Nephron (organoid): ENCODE results near the gene GYS1.

Source experiments
- H3K27ac Mint-ChIP-seq, 3 experiments: 2 replicates each; pipeline ENCODE4 v1.8.0; 2020; ENCODE audit warnings: mixed read lengths in 3 of 3, mild to moderate bottlenecking in 2 of 3, moderate library complexity in 1 of 3
- H3K27me3 Mint-ChIP-seq: 2 replicates; pipeline ENCODE4 v1.8.0; 2021; ENCODE audit warnings: low read depth, mild to moderate bottlenecking, moderate library complexity, mixed read lengths
- H3K36me3 Mint-ChIP-seq: 2 replicates; pipeline ENCODE4 v1.8.0; 2020; ENCODE audit warnings: low read depth, mixed read lengths
- H3K4me1 Mint-ChIP-seq: 2 replicates; pipeline ENCODE4 v1.8.0; 2020; ENCODE audit warnings: mixed read lengths
- H3K4me3 Mint-ChIP-seq, 3 experiments: 2 replicates each; pipeline ENCODE4 v1.8.0; 2020; ENCODE audit warnings: mild to moderate bottlenecking in 3 of 3, mixed read lengths in 3 of 3, moderate library complexity in 2 of 3
- H3K9me3 Mint-ChIP-seq: 2 replicates; pipeline ENCODE4 v1.8.0; 2020; ENCODE audit warnings: mixed read lengths
- TF ChIP-seq, protein P1 (sequence below), 3 experiments: fragments of 200-600 bp; sonication (generic); IDR thresholded peaks; one replicate each; pipeline ENCODE4 v1.5.0; 2021; ENCODE audit warnings: antibody characterized with exemption in 3 of 3; ENCODE audit not compliant: unreplicated experiment in 3 of 3

GYS1 gene

GRCh38 chr19:49017666-49018351, 24.7 kb upstream of the GYS1 start:
- Mint-ChIP-seq H3K9me3 (no peaks in the 10 kb centered on the region), H3K4me3 (peak overlapping the region in 1 of 3 experiments; percentile 38), H3K27me3 (peaks cover 44% of the 10 kb centered on the region), H3K27ac (no peak overlapping the region), H3K4me1 (peaks cover 7% of the 10 kb centered on the region), H3K36me3 (peaks cover 11% of the 10 kb centered on the region)
- TF ChIP-seq, protein P1, sequence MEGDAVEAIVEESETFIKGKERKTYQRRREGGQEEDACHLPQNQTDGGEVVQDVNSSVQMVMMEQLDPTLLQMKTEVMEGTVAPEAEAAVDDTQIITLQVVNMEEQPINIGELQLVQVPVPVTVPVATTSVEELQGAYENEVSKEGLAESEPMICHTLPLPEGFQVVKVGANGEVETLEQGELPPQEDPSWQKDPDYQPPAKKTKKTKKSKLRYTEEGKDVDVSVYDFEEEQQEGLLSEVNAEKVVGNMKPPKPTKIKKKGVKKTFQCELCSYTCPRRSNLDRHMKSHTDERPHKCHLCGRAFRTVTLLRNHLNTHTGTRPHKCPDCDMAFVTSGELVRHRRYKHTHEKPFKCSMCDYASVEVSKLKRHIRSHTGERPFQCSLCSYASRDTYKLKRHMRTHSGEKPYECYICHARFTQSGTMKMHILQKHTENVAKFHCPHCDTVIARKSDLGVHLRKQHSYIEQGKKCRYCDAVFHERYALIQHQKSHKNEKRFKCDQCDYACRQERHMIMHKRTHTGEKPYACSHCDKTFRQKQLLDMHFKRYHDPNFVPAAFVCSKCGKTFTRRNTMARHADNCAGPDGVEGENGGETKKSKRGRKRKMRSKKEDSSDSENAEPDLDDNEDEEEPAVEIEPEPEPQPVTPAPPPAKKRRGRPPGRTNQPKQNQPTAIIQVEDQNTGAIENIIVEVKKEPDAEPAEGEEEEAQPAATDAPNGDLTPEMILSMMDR (IDR thresholded peaks at IDR 0.05; ENCODE audit: unreplicated experiment in 3 of 3): peak; percentile 37 to 55 (median 49)

- peaks cover 15% of the 10 kb centered on the region for H3K36me3 Mint-ChIP-seq
- H3K9me3 Mint-ChIP-seq: no peaks in the 10 kb centered on the region
- H3K27ac Mint-ChIP-seq: no peak within 1 kb of the TSS
These were observed 24.0 kb upstream of the GYS1 start, which contains the start of gene LHB for GRCh38 chr19:49017041-49017665. Gene LHB, minus strand, starts transcription at chr19:49017091. Its CDS starts 10 bp downstream, at chr19:49017081.

GRCh38 chr19:49016067-49016839, 23.1 kb upstream of the GYS1 start:
- Mint-ChIP-seq H3K27me3 (peaks cover 36% of the 10 kb centered on the region), H3K4me3 (no peak overlapping the region), H3K36me3 (peaks cover 15% of the 10 kb centered on the region), H3K4me1 (peaks cover 7% of the 10 kb centered on the region), H3K9me3 (no peaks in the 10 kb centered on the region), H3K27ac (no peak overlapping the region)
- TF ChIP-seq, protein P1 (IDR thresholded peaks at IDR 0.05; ENCODE audit: unreplicated experiment in 3 of 3): no peak

More at GRCh38 chr19:49017041-49017665, 24.0 kb upstream of the GYS1 start, which contains the start of gene LHB:
- TF ChIP-seq, protein P1 (IDR thresholded peaks at IDR 0.05; ENCODE audit: unreplicated experiment in 3 of 3): no peak
- peaks cover 7% of the 10 kb centered on the region for H3K4me1 Mint-ChIP-seq
- peak within 1 kb of the TSS in 2 of 3 experiments; percentile 32 to 52 for H3K4me3 Mint-ChIP-seq
- H3K27me3 Mint-ChIP-seq: peaks cover 42% of the 10 kb centered on the region

DNA sequence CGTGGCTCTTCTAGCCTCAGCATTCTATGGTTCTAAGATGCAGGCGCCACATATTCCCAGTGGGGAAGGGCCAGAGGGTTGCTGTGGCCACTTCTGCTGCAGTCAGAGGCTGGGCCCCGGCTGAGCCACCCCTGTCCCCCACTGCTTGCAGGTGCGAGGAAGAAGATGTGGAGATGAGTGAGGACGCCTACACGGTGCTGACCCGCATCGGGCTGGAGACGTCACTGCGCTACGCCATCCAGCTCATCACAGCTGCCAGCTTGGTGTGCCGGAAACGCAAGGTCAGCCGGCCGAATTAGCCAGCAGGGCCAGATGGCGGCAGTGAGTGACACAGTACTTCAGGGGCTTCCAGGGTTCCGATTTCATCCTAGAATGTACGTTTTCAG, 21.8 kb upstream of the GYS1 start:
- H3K36me3 Mint-ChIP-seq: peaks cover 20% of the 10 kb centered on the region
- H3K9me3 Mint-ChIP-seq: no peaks in the 10 kb centered on the region
- no peak overlapping the region for H3K4me3 Mint-ChIP-seq
- H3K4me1 Mint-ChIP-seq: peaks cover 4% of the 10 kb centered on the region
- H3K27me3 Mint-ChIP-seq: peaks cover 22% of the 10 kb centered on the region
- TF ChIP-seq, protein P1 (IDR thresholded peaks at IDR 0.05; ENCODE audit: unreplicated experiment in 3 of 3): no peak
- H3K27ac Mint-ChIP-seq: no peak overlapping the region

GRCh38 chr19:49014123-49014869, 21.2 kb upstream of the GYS1 start:
- TF ChIP-seq, protein P1 (IDR thresholded peaks at IDR 0.05; ENCODE audit: unreplicated experiment in 3 of 3): no peak
- H3K4me1 Mint-ChIP-seq: peaks cover 3% of the 10 kb centered on the region
- H3K36me3 Mint-ChIP-seq: peaks cover 20% of the 10 kb centered on the region
- peaks cover 16% of the 10 kb centered on the region for H3K27me3 Mint-ChIP-seq
- H3K9me3 Mint-ChIP-seq: no peaks in the 10 kb centered on the region
- no peak overlapping the region for H3K27ac Mint-ChIP-seq
- H3K4me3 Mint-ChIP-seq: no peak overlapping the region
